Neuronal stem cell (in vitro differentiated cells): Measurements from ENCODE around the gene DUOX1.

Experiments used
- DNase-seq: peaks from one replicate; pipeline ENCODE4 v3.0.0-alpha.2; 2013; ENCODE audit warnings: low spot score
- H2AFZ ChIP-seq: one replicate; pipeline ENCODE4 v1.6.1; 2013; ENCODE audit warnings: mild to moderate bottlenecking, low read length, inconsistent platforms
- H2AK5ac ChIP-seq: 2 replicates; pipeline ENCODE4 v1.6.1; 2013; ENCODE audit warnings: low read depth, mild to moderate bottlenecking, inconsistent platforms, low read length, moderate library complexity, mixed read lengths
- H2BK120ac ChIP-seq: 2 replicates; pipeline ENCODE4 v1.6.1; 2013; ENCODE audit warnings: low read depth, mild to moderate bottlenecking, inconsistent platforms, low read length, moderate library complexity, mixed read lengths
- H2BK12ac ChIP-seq: one replicate; pipeline ENCODE4 v1.6.1; 2013; ENCODE audit warnings: low read length, inconsistent platforms
- H2BK15ac ChIP-seq: 2 replicates; pipeline ENCODE4 v1.6.1; 2013; ENCODE audit warnings: mild to moderate bottlenecking, low read length, inconsistent platforms, mixed read lengths
- H2BK5ac ChIP-seq: one replicate; pipeline ENCODE4 v1.6.1; 2013; ENCODE audit warnings: inconsistent platforms, mild to moderate bottlenecking, low read length, moderate library complexity
- H3K14ac ChIP-seq: one replicate; pipeline ENCODE4 v1.6.1; 2013; ENCODE audit warnings: low read length, inconsistent platforms
- H3K18ac ChIP-seq: 2 replicates; pipeline ENCODE4 v1.6.1; 2013; ENCODE audit warnings: low read length, inconsistent platforms
- H3K23ac ChIP-seq: 2 replicates; pipeline ENCODE4 v1.6.1; 2013; ENCODE audit warnings: low read depth, mild to moderate bottlenecking, mixed read lengths, low read length, inconsistent platforms; ENCODE audit not compliant: poor library complexity
- H3K27ac ChIP-seq: replicated peaks from 3 replicates; pipeline ENCODE4 v1.5.1; 2013; ENCODE audit warnings: low read length, inconsistent platforms
- H3K27me3 ChIP-seq, 3 experiments: 2 replicates each; pipeline ENCODE4 v1.6.1; 2013; ENCODE audit warnings: low read length in 3 of 3, mild to moderate bottlenecking in 2 of 3, inconsistent platforms in 1 of 3, low read depth in 1 of 3, mixed read lengths in 1 of 3, moderate library complexity in 1 of 3; ENCODE audit not compliant: control insufficient read depth in 3 of 3, insufficient read depth in 3 of 3
- H3K36me3 ChIP-seq, 2 donors: replicated peaks in 1 of 2; 2 replicates each; pipeline ENCODE4 v1.6.1; 2013; ENCODE audit warnings: low read length in 2 of 2; ENCODE audit not compliant: control insufficient read depth in 2 of 2, insufficient read depth in 2 of 2
- H3K4ac ChIP-seq: 2 replicates; pipeline ENCODE4 v1.6.1; 2013; ENCODE audit warnings: inconsistent platforms, mild to moderate bottlenecking, low read length, moderate library complexity
- H3K4me1 ChIP-seq, 2 donors: 1 replicate in 1 of 2; 2 replicates in 1 of 2; pipeline ENCODE4 v1.6.1; 2013; ENCODE audit warnings: low read length in 2 of 2, low read depth in 1 of 2; ENCODE audit not compliant: control insufficient read depth in 2 of 2, insufficient read depth in 1 of 2
- H3K4me2 ChIP-seq: one replicate; pipeline ENCODE4 v1.6.1; 2013; ENCODE audit warnings: mild to moderate bottlenecking, low read length, inconsistent platforms; ENCODE audit not compliant: insufficient read depth, poor library complexity, severe bottlenecking
- H3K4me3 ChIP-seq, 2 donors: 2 replicates each; pipeline ENCODE4 v1.5.1; 2013; ENCODE audit warnings: low read length in 2 of 2, mild to moderate bottlenecking in 2 of 2, inconsistent platforms in 1 of 2, moderate library complexity in 1 of 2
- H3K79me1 ChIP-seq: one replicate; pipeline ENCODE4 v1.6.1; 2013; ENCODE audit warnings: low read depth, mild to moderate bottlenecking, inconsistent platforms, low read length, moderate library complexity
- H3K9ac ChIP-seq: one replicate; pipeline ENCODE4 v1.6.1; 2013; ENCODE audit warnings: mild to moderate bottlenecking, low read depth, low read length, inconsistent platforms; ENCODE audit not compliant: poor library complexity
- H3K9me3 ChIP-seq, 2 donors: replicated peaks in 1 of 2; 2 replicates each; pipeline versions ENCODE3 to v1.6.1; 2013; ENCODE audit warnings: low read length in 2 of 2, mild to moderate bottlenecking in 2 of 2, inconsistent platforms in 1 of 2, low read depth in 1 of 2, mixed read lengths in 1 of 2, moderate library complexity in 1 of 2; ENCODE audit not compliant: control insufficient read depth in 2 of 2, insufficient read depth in 1 of 2
- H4K8ac ChIP-seq: one replicate; pipeline ENCODE4 v1.6.1; 2013; ENCODE audit warnings: low read depth, mild to moderate bottlenecking, inconsistent platforms, low read length, moderate library complexity
- H4K91ac ChIP-seq: one replicate; pipeline ENCODE4 v1.6.1; 2013; ENCODE audit warnings: low read length, low read depth, mild to moderate bottlenecking, inconsistent platforms; ENCODE audit not compliant: poor library complexity
- WGBS, 2 donors: extraction: QIAGEN DNeasy Blood & Tissue Kit; methylation state at CpG; one replicate each; pipeline ENCODE4 v1.1.7; 2013; ENCODE audit warnings: missing lambda C conversion rate in 2 of 2, mixed read lengths in 1 of 2; ENCODE audit not compliant: insufficient read length in 2 of 2, insufficient replicate concordance in 1 of 2; ENCODE audit errors: extremely low coverage in 2 of 2; 5-methylcytosine and 5-hydroxymethylcytosine counted together

Gene DUOX1

GRCh38 chr15:45136378-45136764 lies 6.6 kb downstream of the DUOX1 start:
- Histone ChIP-seq H2BK120ac (no peak overlapping the region), H2AFZ (no peak overlapping the region), H3K4ac (no peak overlapping the region), H3K27me3 (peaks cover 15 to 93% (median 51%) of the 10 kb centered on the region in 3 experiments), H2BK5ac (no peak overlapping the region), H3K23ac (no peak overlapping the region), H3K14ac (no peak overlapping the region), H3K9me3 (peaks cover 2 to 6% of the 10 kb centered on the region in 2 donors), H4K91ac (no peak overlapping the region), H3K18ac (no peak overlapping the region), H3K27ac (no peak overlapping the region), H3K79me1 (no peaks in the 10 kb centered on the region), H3K9ac (no peak overlapping the region), H2BK12ac (no peak overlapping the region), H3K4me3 (no peak overlapping the region), H2AK5ac (no peak overlapping the region), H4K8ac (no peak overlapping the region), H3K36me3 (no peaks in the 10 kb centered on the region), H2BK15ac (no peak overlapping the region), H3K4me2 (no peak overlapping the region), H3K4me1 (no peaks in the 10 kb centered on the region)
- WGBS, 2 donors: no CpG with 5 or more reads among the region's 10 CpGs
- no peak for DNase-seq

GRCh38 chr15:45137703-45138102 lies 7.9 kb downstream of the DUOX1 start:
- Histone ChIP-seq H3K4me3 (no peak overlapping the region), H3K9me3 (peaks cover 2 to 6% of the 10 kb centered on the region in 2 donors), H3K27me3 (peaks cover 11 to 91% (median 39%) of the 10 kb centered on the region in 3 experiments), H3K4ac (no peak overlapping the region), H3K9ac (no peak overlapping the region), H3K18ac (no peak overlapping the region), H3K27ac (no peak overlapping the region), H4K91ac (no peak overlapping the region), H3K4me1 (no peaks in the 10 kb centered on the region), H4K8ac (peak overlapping the region; percentile 32), H2BK15ac (no peak overlapping the region), H3K79me1 (no peaks in the 10 kb centered on the region), H2BK120ac (peak overlapping the region; percentile 81), H3K14ac (peak overlapping the region; percentile 38), H3K4me2 (no peak overlapping the region), H2AFZ (no peak overlapping the region), H3K36me3 (no peaks in the 10 kb centered on the region), H3K23ac (peak overlapping the region; percentile 82), H2BK5ac (no peak overlapping the region), H2BK12ac (peak overlapping the region; percentile 19), H2AK5ac (peak overlapping the region; percentile 96)
- DNase-seq: no peak
- WGBS, 2 donors: no CpG with 5 or more reads among the region's 8 CpGs

- Histone ChIP-seq H2BK15ac (no peak overlapping the region), H2BK12ac (no peak overlapping the region)
Measured at GRCh38 chr15:45138814-45139765, 9.3 kb downstream of the DUOX1 start.

GRCh38 chr15:45139770-45140169 lies 10.0 kb downstream of the DUOX1 start:
- Histone ChIP-seq H3K27me3 (peaks cover 6 to 86% (median 18%) of the 10 kb centered on the region in 3 experiments), H3K9me3 (peaks cover 0 to 2% of the 10 kb centered on the region in 2 donors), H2AFZ (no peak overlapping the region), H3K4me1 (no peaks in the 10 kb centered on the region), H2AK5ac (no peak overlapping the region), H4K8ac (no peak overlapping the region), H3K4me2 (no peak overlapping the region), H3K14ac (no peak overlapping the region), H4K91ac (no peak overlapping the region), H3K4me3 (no peak overlapping the region), H2BK5ac (no peak overlapping the region), H2BK12ac (no peak overlapping the region), H3K18ac (no peak overlapping the region), H2BK15ac (no peak overlapping the region), H3K27ac (no peak overlapping the region), H3K36me3 (no peaks in the 10 kb centered on the region), H2BK120ac (no peak overlapping the region), H3K79me1 (no peaks in the 10 kb centered on the region), H3K23ac (no peak overlapping the region), H3K4ac (no peak overlapping the region), H3K9ac (no peak overlapping the region)
- WGBS, 2 donors: no CpG with 5 or more reads among the region's 6 CpGs
- no peak for DNase-seq

More at GRCh38 chr15:45138814-45139765, 9.3 kb downstream of the DUOX1 start:
- Histone ChIP-seq H3K14ac (no peak overlapping the region), H3K9me3 (peaks cover 2 to 6% of the 10 kb centered on the region in 2 donors), H3K27ac (no peak overlapping the region), H4K91ac (no peak overlapping the region), H2BK120ac (no peak overlapping the region), H3K79me1 (no peaks in the 10 kb centered on the region), H2AK5ac (no peak overlapping the region), H2BK5ac (peak overlapping the region; percentile 56), H3K4me1 (no peaks in the 10 kb centered on the region), H3K18ac (peak overlapping the region; percentile 46), H3K23ac (no peak overlapping the region), H3K4me2 (no peak overlapping the region), H3K4me3 (no peak overlapping the region), H3K27me3 (peaks cover 11 to 87% (median 25%) of the 10 kb centered on the region in 3 experiments), H3K36me3 (no peaks in the 10 kb centered on the region), H4K8ac (peak overlapping the region; percentile 9), H2AFZ (no peak overlapping the region), H3K4ac (no peak overlapping the region), H3K9ac (no peak overlapping the region)
- no peak for DNase-seq
- WGBS, 2 donors: no CpG with 5 or more reads among the region's 12 CpGs
